ENCODE data around the gene MGMT.

DNA sequence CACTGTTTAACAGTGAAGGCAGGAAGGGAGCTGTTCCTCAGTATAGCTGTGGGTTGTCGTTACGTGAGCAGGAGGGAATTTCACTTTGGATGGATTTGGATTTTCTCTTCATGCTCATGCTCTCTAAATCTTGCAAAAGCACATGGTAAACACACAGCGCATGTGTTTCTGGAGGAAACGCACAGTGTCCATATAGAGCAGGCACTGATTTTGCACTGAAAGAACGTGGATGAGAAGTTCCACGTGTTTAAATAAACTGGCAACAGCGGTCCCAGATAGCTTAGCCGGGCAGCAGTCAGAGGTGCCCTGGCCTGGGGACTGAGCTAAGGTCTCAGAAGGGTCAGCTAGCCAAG lies 188.6 kb downstream of the MGMT start:
- TF ChIP-seq, protein P1, sequence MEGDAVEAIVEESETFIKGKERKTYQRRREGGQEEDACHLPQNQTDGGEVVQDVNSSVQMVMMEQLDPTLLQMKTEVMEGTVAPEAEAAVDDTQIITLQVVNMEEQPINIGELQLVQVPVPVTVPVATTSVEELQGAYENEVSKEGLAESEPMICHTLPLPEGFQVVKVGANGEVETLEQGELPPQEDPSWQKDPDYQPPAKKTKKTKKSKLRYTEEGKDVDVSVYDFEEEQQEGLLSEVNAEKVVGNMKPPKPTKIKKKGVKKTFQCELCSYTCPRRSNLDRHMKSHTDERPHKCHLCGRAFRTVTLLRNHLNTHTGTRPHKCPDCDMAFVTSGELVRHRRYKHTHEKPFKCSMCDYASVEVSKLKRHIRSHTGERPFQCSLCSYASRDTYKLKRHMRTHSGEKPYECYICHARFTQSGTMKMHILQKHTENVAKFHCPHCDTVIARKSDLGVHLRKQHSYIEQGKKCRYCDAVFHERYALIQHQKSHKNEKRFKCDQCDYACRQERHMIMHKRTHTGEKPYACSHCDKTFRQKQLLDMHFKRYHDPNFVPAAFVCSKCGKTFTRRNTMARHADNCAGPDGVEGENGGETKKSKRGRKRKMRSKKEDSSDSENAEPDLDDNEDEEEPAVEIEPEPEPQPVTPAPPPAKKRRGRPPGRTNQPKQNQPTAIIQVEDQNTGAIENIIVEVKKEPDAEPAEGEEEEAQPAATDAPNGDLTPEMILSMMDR (IDR thresholded peaks at IDR 0.05): no peak
- no peak for TF ChIP-seq POLR2A (IDR thresholded peaks at IDR 0.05)
- TF ChIP-seq POLR2AphosphoS5 (IDR thresholded peaks at IDR 0.05): no peak
